Right renal pelvis (tissue), 4 donors: ENCODE measurements around the gene SENP8. TPM values are rescaled to one million over a fixed set of nuclear protein-coding genes. Genes with fewer than 3 reads are reported as not detected.
"Not testable (repeated sequence)": the region's sequence is repeated elsewhere in the genome, so short reads cannot be mapped to it uniquely, and the experiment has no call there.

Source experiments
- DNase-seq, 4 donors: peaks; one replicate each; pipeline ENCODE4 v3.0.0-alpha.2; 2013; ENCODE audit warnings: low read depth in 4 of 4, low spot score in 3 of 4, missing footprints in 1 of 4
- polyA plus RNA-seq, 4 donors: library from polyadenylated mRNA; unstranded; fragments of 120-200 nt; gene quantifications; one replicate each; pipeline ENCODE4 v1.2.1, GENCODE V29; 2013; ENCODE audit not compliant: insufficient read length in 4 of 4

Gene SENP8
- 1 to 10 TPM; 6.2 to 9.3 (median 8.2) TPM for polyA plus RNA-seq

- DNase-seq = peak; percentile 95 to 98 (median 96)
These were observed at the start of gene SENP8, which contains the start of gene MYO9A for GRCh38 chr15:72118017-72118978. Gene SENP8, plus strand, starts transcription at chr15:72118403. Its CDS starts 21,221 bp downstream, at chr15:72139624. Gene MYO9A, minus strand, starts transcription at chr15:72118150. Its CDS starts 71,587 bp downstream, at chr15:72046563.

GRCh38 chr15:72068856-72069255, 49.3 kb upstream of the SENP8 start:
- DNase-seq = no peak

- no peak for DNase-seq
These were observed 47.3 kb upstream of the SENP8 start for GRCh38 chr15:72070817-72071447.

GRCh38 chr15:72071448-72071825, 46.8 kb upstream of the SENP8 start:
- DNase-seq = not testable (repeated sequence)

- peak in 1 of 4 donors; percentile 6 for DNase-seq
These were observed 43.7 kb upstream of the SENP8 start for GRCh38 chr15:72074335-72075060.

- no peak for DNase-seq
These were observed 40.3 kb upstream of the SENP8 start for GRCh38 chr15:72077950-72078349.

GRCh38 chr15:72078887-72079286, 39.3 kb upstream of the SENP8 start:
- DNase-seq = no peak

- DNase-seq = no peak
These were observed 36.0 kb upstream of the SENP8 start for GRCh38 chr15:72082176-72082575.

- DNase-seq = no peak
These were observed 32.0 kb upstream of the SENP8 start for GRCh38 chr15:72086010-72086697.

GRCh38 chr15:72086920-72087648, 31.1 kb upstream of the SENP8 start:
- no peak for DNase-seq

- no peak for DNase-seq
These were observed 26.2 kb upstream of the SENP8 start for GRCh38 chr15:72092006-72092405.

GRCh38 chr15:72092691-72093090, 25.5 kb upstream of the SENP8 start:
- no peak for DNase-seq

GRCh38 chr15:72096796-72097195, 21.4 kb upstream of the SENP8 start:
- DNase-seq = no peak

GRCh38 chr15:72098040-72098439, 20.2 kb upstream of the SENP8 start:
- DNase-seq = no peak

- DNase-seq = no peak
These were observed 19.0 kb upstream of the SENP8 start for GRCh38 chr15:72099155-72099554.

- DNase-seq = not testable (repeated sequence)
These were observed 17.7 kb upstream of the SENP8 start for GRCh38 chr15:72100551-72100950.

GRCh38 chr15:72105111-72105510, 13.1 kb upstream of the SENP8 start:
- no peak for DNase-seq

- DNase-seq = no peak
These were observed 12.1 kb upstream of the SENP8 start for GRCh38 chr15:72106068-72106467.

- DNase-seq = no peak
These were observed 7.8 kb upstream of the SENP8 start for GRCh38 chr15:72110355-72110754.

GRCh38 chr15:72112116-72112515, 6.1 kb upstream of the SENP8 start:
- DNase-seq = no peak
